Measurements from ENCODE around the gene DDAH2. TPM values are rescaled to one million over a fixed set of nuclear protein-coding genes. Genes with fewer than 3 reads are reported as not detected.
A peak's percentile ranks its signal among the peaks of the same experiment; 100 is the strongest.

The DDAH2 gene
- total RNA-seq, 1 donor from 2014 or later = 30.7 TPM

DNA sequence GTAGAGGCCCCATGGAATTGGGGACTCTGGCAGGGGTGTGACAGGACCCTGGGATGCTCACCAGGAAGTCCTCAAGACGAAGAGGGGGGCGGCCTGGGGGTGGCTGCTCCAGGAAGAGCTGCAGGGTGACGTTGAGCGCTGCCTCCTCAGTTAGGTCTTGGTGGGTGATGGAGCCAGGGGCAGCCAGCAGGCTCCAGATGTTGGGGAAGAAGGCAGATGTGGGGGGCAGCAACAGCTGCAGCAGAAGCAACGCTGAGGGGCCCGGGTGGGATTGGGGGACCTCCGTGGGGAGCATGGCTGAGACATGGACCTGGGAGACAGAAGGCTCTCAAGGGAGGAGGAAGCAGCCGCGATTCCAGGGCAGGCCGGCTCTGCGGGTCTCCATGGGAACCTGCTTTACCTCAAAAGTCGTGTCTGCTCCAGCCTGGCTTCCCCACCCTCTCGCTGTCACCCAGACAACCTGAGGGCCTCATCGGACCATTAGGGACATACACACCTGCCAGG is 47.4 kb upstream of the DDAH2 start:
- peak overlapping the region; percentile 72 for H3K27ac Mint-ChIP-seq
- DNase-seq (no peak), ATAC-seq (ENCODE audit: low read depth) (no peak)
- H3K9me3 Mint-ChIP-seq = no peaks in the 10 kb centered on the region
- H3K4me1 Mint-ChIP-seq = peaks cover 30% of the 10 kb centered on the region
- TF ChIP-seq, protein P1, sequence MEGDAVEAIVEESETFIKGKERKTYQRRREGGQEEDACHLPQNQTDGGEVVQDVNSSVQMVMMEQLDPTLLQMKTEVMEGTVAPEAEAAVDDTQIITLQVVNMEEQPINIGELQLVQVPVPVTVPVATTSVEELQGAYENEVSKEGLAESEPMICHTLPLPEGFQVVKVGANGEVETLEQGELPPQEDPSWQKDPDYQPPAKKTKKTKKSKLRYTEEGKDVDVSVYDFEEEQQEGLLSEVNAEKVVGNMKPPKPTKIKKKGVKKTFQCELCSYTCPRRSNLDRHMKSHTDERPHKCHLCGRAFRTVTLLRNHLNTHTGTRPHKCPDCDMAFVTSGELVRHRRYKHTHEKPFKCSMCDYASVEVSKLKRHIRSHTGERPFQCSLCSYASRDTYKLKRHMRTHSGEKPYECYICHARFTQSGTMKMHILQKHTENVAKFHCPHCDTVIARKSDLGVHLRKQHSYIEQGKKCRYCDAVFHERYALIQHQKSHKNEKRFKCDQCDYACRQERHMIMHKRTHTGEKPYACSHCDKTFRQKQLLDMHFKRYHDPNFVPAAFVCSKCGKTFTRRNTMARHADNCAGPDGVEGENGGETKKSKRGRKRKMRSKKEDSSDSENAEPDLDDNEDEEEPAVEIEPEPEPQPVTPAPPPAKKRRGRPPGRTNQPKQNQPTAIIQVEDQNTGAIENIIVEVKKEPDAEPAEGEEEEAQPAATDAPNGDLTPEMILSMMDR (IDR thresholded peaks at IDR 0.05) = no peak
- peaks cover 33% of the 10 kb centered on the region for H3K36me3 Mint-ChIP-seq (ENCODE audit: low read depth)
- no peaks in the 10 kb centered on the region for H3K27me3 Mint-ChIP-seq
- ChIA-PET POLR2A (interaction anchor here (1.3 to 1.9 kb wide), 7 partner anchors 14 to 45 kb away, joined by 3 to 12 read pairs (median 6); partner anchors contain the start of genes HSPA1A, HSPA1L, LSM2 and MSH5), CTCF (no interaction called here)
- peak overlapping the region; percentile 50 for H3K4me3 Mint-ChIP-seq
- intact Hi-C loops (cut with micrococcal nuclease) = no loop called here

DNA sequence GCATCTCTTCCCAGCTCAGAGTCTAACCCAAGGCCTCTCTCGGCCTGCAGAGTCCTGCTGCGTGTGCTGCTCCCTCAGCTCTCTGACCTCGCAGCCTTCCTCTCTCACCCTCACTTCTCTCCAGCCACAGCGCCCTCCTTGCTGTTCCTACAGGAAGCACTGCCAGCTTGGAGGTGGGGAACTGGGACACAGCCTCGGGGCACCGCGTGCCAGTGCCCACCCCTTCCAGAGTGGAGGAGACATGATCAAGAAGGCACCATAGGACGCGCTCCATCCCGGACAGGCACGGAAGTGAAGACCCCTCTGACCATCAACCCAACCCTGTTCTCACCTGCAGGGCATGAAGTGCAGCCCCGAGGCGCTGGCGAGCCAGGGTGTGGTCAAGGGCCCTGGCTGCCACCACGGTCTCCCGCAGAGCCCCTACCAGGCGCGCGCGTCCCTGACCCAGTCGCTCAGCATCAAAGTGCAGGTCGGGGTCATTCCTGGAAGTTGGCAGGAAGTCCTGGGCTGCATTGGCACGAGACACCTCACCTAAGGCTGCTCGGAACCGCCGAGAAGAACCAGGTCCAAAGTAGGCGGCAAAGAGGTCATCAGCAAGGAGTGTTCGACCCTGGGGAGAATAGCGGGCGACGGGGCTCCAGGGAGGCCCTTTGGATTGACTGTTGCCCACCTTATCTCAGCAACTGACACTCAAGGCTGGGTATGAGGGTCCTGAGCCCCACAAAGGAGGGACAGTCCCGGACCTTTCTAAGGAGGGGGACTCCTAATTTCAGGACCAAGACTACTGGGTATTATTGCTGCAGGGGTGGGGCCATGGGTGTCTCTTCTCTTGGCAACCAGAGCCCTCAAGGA is 46.8 kb upstream of the DDAH2 start:
- ChIA-PET CTCF (interaction anchor here (0.7 kb wide), 1 partner anchor 15 kb away, joined by 3 read pairs; no protein-coding TSS in a partner anchor), POLR2A (interaction anchor here (0.8 to 1.6 kb wide), 3 partner anchors 15 to 38 kb away, joined by 3 to 4 read pairs (median 3); partner anchors contain the start of gene LSM2)
- H3K36me3 Mint-ChIP-seq (ENCODE audit: low read depth) = peaks cover 26% of the 10 kb centered on the region
- DNase-seq (no peak), ATAC-seq (ENCODE audit: low read depth) (no peak)
- no peaks in the 10 kb centered on the region for H3K27me3 Mint-ChIP-seq
- H3K27ac Mint-ChIP-seq = peak overlapping the region; percentile 72
- H3K4me3 Mint-ChIP-seq = peak overlapping the region; percentile 50
- peaks cover 34% of the 10 kb centered on the region for H3K4me1 Mint-ChIP-seq
- TF ChIP-seq, protein P1 (IDR thresholded peaks at IDR 0.05) = no peak
- no peaks in the 10 kb centered on the region for H3K9me3 Mint-ChIP-seq
- intact Hi-C loops (cut with micrococcal nuclease) = no loop called here

DNA sequence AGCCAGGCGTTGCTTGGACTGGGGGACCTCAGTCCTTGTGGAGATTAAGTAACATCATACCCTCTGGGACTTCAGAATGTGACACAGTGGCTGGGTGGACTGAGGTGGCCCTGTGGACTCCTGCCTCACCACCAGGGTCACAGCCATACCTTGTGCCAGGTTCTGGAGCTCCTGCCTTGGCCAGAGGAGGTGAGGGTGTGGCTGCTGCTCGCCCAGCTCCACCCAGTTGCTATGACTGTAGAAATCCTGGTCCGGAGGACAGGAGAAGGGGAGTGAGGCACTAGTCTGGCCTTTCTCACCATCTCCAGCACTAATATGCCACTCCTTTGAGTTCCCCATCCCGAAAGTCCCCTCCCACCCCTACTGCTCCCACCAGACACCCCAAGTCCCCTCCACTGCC is 46.1 kb upstream of the DDAH2 start:
- Mint-ChIP-seq H3K27me3 (no peaks in the 10 kb centered on the region), H3K4me3 (no peak overlapping the region), H3K36me3 (ENCODE audit: low read depth) (peaks cover 20% of the 10 kb centered on the region), H3K27ac (no peak overlapping the region), H3K9me3 (no peaks in the 10 kb centered on the region), H3K4me1 (peaks cover 34% of the 10 kb centered on the region)
- ChIA-PET CTCF (interaction anchor here (0.7 kb wide), 1 partner anchor 16 kb away, joined by 3 read pairs; no protein-coding TSS in a partner anchor), POLR2A (interaction anchor here (0.6 to 0.9 kb wide), 3 partner anchors 16 to 72 kb away, joined by 3 read pairs; partner anchors contain the start of genes ABHD16A and LSM2)
- no peak for ATAC-seq (ENCODE audit: low read depth)
- TF ChIP-seq, protein P1 (IDR thresholded peaks at IDR 0.05) = no peak
- no peak for DNase-seq
- intact Hi-C loops (cut with micrococcal nuclease) = no loop called here

DNA sequence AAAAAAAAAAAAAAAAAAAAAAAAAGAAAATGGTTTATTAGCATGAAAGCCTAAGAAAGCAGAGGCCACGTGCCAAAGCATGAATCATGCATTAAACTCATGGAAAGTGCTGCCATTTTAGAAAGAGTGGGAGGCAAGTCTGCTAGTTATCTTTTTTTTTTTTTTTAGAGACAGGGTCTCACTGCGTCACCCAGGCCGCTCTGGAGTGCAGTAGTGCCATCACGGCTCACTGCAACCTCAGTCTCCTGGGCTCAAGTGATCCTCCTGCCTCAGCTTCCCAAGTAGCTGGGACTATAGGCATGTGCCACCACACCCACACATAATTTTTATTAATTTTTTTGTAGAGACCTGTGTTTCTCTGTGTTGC is 42.9 kb upstream of the DDAH2 start:
- intact Hi-C loops (cut with micrococcal nuclease) = no loop called here
- Mint-ChIP-seq H3K36me3 (ENCODE audit: low read depth) (peaks cover under 1% of the 10 kb centered on the region), H3K27ac (no peak overlapping the region), H3K9me3 (no peaks in the 10 kb centered on the region), H3K27me3 (no peaks in the 10 kb centered on the region), H3K4me1 (peaks cover 32% of the 10 kb centered on the region), H3K4me3 (no peak overlapping the region)
- no peak for DNase-seq
- ChIA-PET POLR2A (interaction anchor here (0.6 to 0.7 kb wide), 3 partner anchors 12 to 1500 kb away, joined by 4 to 9 read pairs (median 4); partner anchors contain the start of gene RPS18), CTCF (interaction anchor here (1.3 kb wide), 1 partner anchor 43 kb away, joined by 3 read pairs; the partner anchor contains the start of gene DDAH2)
- no peak for ATAC-seq (ENCODE audit: low read depth)
- TF ChIP-seq, protein P1 (IDR thresholded peaks at IDR 0.05) = no peak

DNA sequence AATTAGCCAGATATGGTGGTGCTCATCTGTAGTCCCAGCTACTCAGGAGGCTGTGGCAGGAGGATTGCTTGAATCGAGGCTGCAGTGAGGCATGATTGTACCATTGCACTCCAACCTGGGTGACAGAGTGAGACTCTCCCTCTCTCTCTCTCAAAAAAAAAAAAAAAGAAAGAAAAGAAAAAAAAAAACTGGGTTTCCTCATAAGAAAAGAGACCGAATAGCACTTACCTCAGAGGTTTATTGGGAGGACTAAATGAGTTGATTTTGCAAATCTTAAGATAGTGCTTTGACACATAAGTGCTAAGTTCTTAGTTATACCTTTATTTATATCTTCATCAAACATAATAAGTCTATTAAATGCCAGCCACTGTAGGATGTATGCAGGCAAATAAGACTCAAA is 41.8 kb upstream of the DDAH2 start:
- H3K36me3 Mint-ChIP-seq (ENCODE audit: low read depth) = no peaks in the 10 kb centered on the region
- DNase-seq = no peak
- no peak overlapping the region for H3K4me3 Mint-ChIP-seq

More for the DNA sequence above, 41.8 kb upstream of the DDAH2 start:
- ChIA-PET POLR2A (interaction anchor here (0.6 to 2.0 kb wide), 7 partner anchors 25 to 110 kb away, joined by 3 to 14 read pairs (median 5); partner anchors contain the start of genes MSH5 and VARS1), CTCF (interaction anchor here (0.7 to 2.7 kb wide), 5 partner anchors 21 to 90 kb away, joined by 3 to 49 read pairs (median 9); partner anchors contain the start of genes DDAH2, LY6G5C and MSH5)
- intact Hi-C loops (cut with micrococcal nuclease) = loop anchor here (1.0 kb wide), 2 partner anchors 59 to 91 kb away; no protein-coding TSS in a partner anchor
- H3K27ac Mint-ChIP-seq = no peak overlapping the region
- H3K4me1 Mint-ChIP-seq = peaks cover 22% of the 10 kb centered on the region
- TF ChIP-seq, protein P1 (IDR thresholded peaks at IDR 0.05) = no peak
- no peaks in the 10 kb centered on the region for H3K9me3 Mint-ChIP-seq
- ATAC-seq (ENCODE audit: low read depth) = no peak
- no peaks in the 10 kb centered on the region for H3K27me3 Mint-ChIP-seq

Measured in activated B cell treated with CpG ODN at 0.5 μM for 24 hours (primary cell).